Measurements from ENCODE around the gene APBB2.
A peak's percentile ranks its signal among the peaks of the same experiment; 100 is the strongest.

Gene APBB2

GRCh38 chr4:40939856-40940255 lies 274.5 kb downstream of the APBB2 start:
- peak; percentile 26 to 47 for DNase-seq (ENCODE audit: low read depth in 2 of 2)
- no peak overlapping the region for H3K4me3 ChIP-seq (replicated peaks in 1 of 2; ENCODE audit: low read depth in 2 of 2, low read length in 2 of 2)
- TF ChIP-seq CTCF (IDR thresholded peaks at IDR 0.05; ENCODE audit: low read depth, low read length), result no peak

GRCh38 chr4:40938337-40938736 lies 276.0 kb downstream of the APBB2 start:
- H3K4me3 ChIP-seq (replicated peaks in 1 of 2; ENCODE audit: low read depth in 2 of 2, low read length in 2 of 2), result no peak overlapping the region
- no peak for TF ChIP-seq CTCF (IDR thresholded peaks at IDR 0.05; ENCODE audit: low read depth, low read length)
- no peak for DNase-seq (ENCODE audit: low read depth in 2 of 2)

- DNase-seq (ENCODE audit: low read depth in 2 of 2), result peak in 1 of 2 donors; percentile 27
- no peak overlapping the region for H3K4me3 ChIP-seq (replicated peaks in 1 of 2; ENCODE audit: low read depth in 2 of 2, low read length in 2 of 2)
- no peak for TF ChIP-seq CTCF (IDR thresholded peaks at IDR 0.05; ENCODE audit: low read depth, low read length)
These were observed 277.1 kb downstream of the APBB2 start for GRCh38 chr4:40937140-40937725.

GRCh38 chr4:40934676-40935075 lies 279.7 kb downstream of the APBB2 start:
- no peak for TF ChIP-seq CTCF (IDR thresholded peaks at IDR 0.05; ENCODE audit: low read depth, low read length)
- no peak for DNase-seq (ENCODE audit: low read depth in 2 of 2)
- no peak overlapping the region for H3K4me3 ChIP-seq (replicated peaks in 1 of 2; ENCODE audit: low read depth in 2 of 2, low read length in 2 of 2)

GRCh38 chr4:40933272-40934053 lies 280.9 kb downstream of the APBB2 start:
- TF ChIP-seq CTCF (IDR thresholded peaks at IDR 0.05; ENCODE audit: low read depth, low read length), result no peak
- no peak overlapping the region for H3K4me3 ChIP-seq (replicated peaks in 1 of 2; ENCODE audit: low read depth in 2 of 2, low read length in 2 of 2)
- peak; percentile 68 to 69 for DNase-seq (ENCODE audit: low read depth in 2 of 2)

- TF ChIP-seq CTCF (IDR thresholded peaks at IDR 0.05; ENCODE audit: low read depth, low read length), result no peak
- no peak for DNase-seq (ENCODE audit: low read depth in 2 of 2)
- H3K4me3 ChIP-seq (replicated peaks in 1 of 2; ENCODE audit: low read depth in 2 of 2, low read length in 2 of 2), result no peak overlapping the region
These were observed 282.5 kb downstream of the APBB2 start for GRCh38 chr4:40931841-40932240.
